Activated gamma-delta T cell treated with anti-CD3 and anti-CD28 coated beads, Interleukin-2, amount 50 U/mL, for 16 hours (primary cell): Measurements from ENCODE around the gene SLC9A9.
"Not testable (repeated sequence)": the region's sequence is repeated elsewhere in the genome, so short reads cannot be mapped to it uniquely, and the experiment has no call there.

Experiments used
- DNase-seq: peaks from one replicate; pipeline ENCODE4 v3.0.0-alpha.2; 2020; ENCODE audit warnings: low read depth

SLC9A9 gene

DNA sequence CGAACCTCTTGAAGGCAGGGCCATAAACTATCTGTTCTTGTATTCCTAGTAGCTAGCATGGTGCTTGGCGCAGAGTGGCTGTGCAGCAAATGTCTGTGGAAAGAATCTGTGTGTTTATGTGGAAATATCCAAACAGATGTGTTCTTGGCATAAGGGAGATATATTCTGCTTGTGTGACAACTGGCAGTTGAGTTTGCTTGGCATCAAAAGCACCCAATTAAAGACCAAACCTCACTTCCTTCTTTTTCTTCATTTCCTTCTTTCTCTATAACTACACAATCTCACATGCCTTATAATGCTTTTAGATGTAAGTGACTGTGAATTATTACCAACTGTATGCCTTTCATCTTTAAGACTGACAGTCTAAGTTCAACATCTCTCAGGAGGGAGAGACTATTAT lies 296.5 kb downstream of the SLC9A9 start:
- no peak for DNase-seq

DNA sequence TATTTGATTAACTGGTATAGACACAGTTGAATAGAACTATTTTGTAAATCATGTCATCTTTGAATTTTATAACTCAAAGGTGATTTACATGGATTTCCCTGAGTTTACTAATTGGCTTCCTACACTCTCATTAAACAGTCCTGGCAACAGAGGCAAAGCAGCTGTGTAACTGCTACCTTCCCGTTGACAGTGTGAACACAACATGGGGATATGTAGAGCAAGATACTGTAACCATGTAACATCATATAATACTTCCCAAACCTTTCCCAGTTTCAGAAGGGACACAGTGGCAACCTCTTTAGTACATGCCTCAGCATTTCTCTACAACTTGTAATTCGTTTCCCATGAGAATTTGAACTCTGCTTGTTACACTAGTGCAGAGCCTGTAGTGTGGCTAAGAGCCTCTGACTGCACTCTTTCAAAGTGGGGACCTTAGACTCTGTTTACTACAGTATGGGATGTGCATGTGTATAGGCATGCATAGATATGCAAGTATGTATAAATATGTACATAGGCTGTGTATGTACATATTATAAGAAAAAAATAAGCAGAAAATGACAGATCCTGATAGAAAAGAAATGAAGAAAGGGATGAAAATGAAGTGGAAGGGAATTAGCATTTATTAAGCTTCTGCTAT lies 299.3 kb downstream of the SLC9A9 start:
- DNase-seq, result no peak

GRCh38 chr3:143548393-143548792 lies 299.9 kb downstream of the SLC9A9 start:
- no peak for DNase-seq

DNA sequence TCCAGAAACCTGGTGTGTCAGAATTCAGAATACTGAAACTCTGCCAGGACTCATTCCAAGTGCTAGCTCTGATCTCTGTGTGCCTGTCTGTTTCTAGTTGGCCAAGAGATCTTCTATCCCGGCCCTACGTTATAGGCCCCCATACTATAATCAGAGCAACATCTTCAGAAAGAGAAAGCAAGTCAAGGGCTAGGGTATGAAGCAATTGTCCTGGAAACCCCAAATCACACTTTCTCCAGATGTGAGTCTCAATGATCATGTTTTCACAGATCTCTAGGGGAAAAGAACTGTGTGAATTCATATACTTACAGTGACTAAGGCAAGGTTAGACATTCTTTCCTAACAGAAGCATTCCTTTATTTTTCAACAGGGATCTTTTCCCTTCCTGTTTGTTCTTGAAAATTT lies 309.7 kb downstream of the SLC9A9 start:
- no peak for DNase-seq

DNA sequence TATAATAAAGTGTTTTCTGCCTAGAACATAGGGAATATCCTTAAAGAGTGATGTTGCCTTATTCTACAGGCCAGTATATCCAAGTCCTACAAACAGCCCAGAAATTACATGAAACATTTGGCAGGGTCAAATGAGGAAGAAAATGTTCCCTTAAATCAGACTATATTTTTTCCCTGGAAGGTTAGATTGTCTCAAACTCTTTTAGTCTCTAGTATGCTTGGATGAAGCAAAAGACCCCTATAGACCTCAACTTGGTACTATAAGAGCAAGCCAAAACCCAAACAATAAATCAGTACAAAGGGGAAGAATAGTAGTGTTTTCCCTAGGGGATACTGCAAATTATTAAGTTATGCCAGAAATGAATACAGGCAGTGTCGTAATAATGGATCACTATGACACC lies 310.2 kb downstream of the SLC9A9 start:
- DNase-seq, result no peak

GRCh38 chr3:143536817-143537535 lies 311.3 kb downstream of the SLC9A9 start:
- DNase-seq, result no peak

DNA sequence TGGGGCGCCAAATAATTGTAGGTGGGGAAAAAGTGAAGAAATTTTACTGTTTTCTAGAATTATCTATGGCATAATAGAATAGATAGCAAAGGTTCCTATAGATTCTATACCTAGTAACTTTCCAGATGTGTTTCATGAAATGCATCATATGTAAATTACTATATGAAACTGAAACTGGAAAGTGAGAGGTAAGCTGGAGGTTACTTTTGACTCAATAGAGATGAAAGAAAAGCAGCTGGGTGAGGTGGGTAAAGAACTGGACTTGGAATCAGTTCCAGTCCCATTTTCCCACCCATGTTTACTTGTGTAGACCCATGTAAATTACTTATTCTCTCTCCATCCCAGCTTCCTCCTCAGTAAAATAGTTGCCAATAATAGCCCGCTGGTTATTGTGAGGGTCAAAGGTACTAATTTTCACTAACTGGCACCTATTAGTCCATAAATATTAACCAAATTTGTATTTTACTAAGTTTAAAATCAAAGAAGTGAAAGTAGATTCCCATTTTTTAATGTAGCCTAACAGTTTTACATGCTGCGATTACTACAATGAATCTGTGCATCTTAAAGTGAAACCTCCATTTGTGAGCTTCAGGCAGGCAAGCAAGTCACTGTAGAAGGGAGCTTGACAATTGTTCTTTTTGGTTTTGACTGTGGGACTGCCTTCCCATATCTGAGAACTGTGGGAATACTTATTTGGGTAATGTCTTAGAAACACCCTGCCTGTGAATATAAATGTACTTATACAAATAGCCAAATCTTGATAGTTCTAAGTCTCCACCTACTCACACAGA lies 312.1 kb downstream of the SLC9A9 start:
- DNase-seq, result no peak

DNA sequence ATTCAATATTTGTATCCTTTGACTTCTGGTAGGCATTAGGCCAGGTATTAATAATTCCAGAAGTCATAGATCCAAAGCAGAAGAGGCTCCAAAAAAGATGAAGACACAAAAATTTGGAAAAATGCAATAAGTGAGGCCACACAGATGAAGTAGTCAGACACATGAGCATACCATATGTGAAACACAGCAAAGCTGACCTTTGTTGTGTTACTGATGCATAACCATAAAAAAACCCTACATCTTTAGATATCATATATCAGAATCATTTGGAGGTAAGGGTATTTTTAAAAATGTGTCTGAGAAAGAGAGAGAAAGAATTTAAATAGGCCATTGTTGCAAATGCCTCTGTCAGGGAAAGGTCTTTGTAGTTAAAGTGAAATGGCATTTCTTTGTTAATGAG lies 314.9 kb downstream of the SLC9A9 start:
- DNase-seq, result no peak

GRCh38 chr3:143532091-143532490 lies 316.2 kb downstream of the SLC9A9 start:
- DNase-seq, result no peak

DNA sequence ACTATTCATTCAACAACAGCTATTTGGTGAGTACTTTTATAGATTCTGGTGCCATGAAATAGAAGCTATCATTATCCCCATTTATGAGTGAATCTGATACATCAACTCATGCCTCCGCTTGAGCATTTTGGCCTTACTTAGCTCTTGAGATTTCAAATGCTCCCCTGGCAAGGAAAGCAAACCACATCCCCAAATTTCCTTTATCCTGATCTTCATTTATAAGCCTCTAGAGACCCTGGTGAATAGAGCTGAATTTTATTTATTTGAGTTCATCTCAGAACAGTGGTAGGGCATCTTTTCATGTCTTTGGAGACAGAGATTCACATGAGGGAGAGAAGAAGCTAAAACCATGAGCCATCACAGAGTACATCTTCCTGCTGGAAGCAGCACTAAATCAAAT lies 317.2 kb downstream of the SLC9A9 start:
- DNase-seq, result no peak

- DNase-seq, result no peak
Observed at GRCh38 chr3:143529798-143530197, 318.5 kb downstream of the SLC9A9 start.

DNA sequence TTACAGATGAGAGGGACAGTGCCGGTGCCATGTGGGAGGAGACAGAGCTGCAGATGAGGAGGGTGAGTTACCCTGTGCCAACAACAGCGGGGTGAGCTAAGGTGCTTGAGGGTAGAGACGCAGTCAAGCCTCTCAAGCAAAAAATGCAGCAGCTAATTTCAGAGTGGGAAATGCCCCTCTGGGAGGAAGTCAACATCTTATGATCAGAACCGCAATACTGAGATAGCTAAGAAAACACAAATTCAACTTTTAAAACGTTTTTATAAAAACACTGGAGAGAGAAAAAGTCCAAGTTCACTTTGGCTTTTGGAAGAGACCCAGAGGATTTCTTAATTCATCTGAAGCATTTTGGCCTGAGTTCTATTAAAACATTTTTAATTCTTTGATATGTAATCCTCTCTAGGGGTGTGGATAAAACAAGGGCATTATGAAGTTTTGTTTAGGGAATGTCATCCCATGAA lies 319.2 kb downstream of the SLC9A9 start:
- peak; percentile 0 for DNase-seq

GRCh38 chr3:143526011-143526545 lies 322.2 kb downstream of the SLC9A9 start:
- no peak for DNase-seq

- DNase-seq, result no peak
Observed at GRCh38 chr3:143525408-143525807, 322.9 kb downstream of the SLC9A9 start.

- DNase-seq, result no peak
Observed at GRCh38 chr3:143521803-143522202, 326.5 kb downstream of the SLC9A9 start.

- not testable (repeated sequence) for DNase-seq
Observed at GRCh38 chr3:143517131-143517530, 331.1 kb downstream of the SLC9A9 start.

- DNase-seq, result no peak
Observed at GRCh38 chr3:143514874-143515273, 333.4 kb downstream of the SLC9A9 start.

GRCh38 chr3:143514109-143514508 lies 334.2 kb downstream of the SLC9A9 start:
- no peak for DNase-seq

- no peak for DNase-seq
Observed at GRCh38 chr3:143511174-143511879, 336.9 kb downstream of the SLC9A9 start.

GRCh38 chr3:143510601-143511000 lies 337.7 kb downstream of the SLC9A9 start:
- DNase-seq, result no peak

DNA sequence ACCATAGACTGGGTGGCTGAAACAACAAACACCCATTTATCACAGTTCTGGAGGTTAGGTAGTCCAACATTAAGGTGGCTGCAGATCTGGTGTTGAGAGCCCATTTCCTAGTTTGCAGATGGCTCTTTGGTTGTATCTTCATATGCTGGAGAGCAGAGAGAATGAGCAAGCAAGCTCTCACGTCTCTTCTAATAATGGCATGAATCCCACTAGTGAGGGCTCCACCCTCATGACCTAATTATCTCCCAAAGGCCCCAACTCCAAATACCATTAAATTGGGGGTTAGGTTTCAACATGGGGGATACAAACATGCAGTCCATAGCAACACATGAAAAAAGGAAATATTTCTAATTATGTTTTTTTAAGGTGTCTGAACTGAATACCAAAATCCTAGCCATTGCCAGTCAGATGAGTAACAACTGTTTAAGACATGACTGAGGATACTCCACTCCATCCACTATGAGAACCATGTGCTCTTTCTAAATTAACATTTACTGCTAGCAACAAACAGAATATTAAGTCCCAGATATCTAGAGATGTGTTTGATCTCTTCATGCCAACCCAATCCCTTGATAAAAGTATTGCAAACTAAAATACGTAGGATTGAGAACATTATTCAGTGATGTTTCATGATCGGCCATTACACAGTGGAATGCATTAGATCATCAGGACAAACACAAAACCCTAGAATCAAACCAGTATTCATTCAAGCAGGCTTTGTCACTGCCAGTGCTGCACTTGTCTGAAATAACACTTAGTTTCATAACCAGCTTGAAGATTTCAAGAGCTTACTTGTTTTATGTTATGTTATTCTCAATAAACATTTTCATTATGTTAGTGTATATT lies 340.3 kb downstream of the SLC9A9 start:
- no peak for DNase-seq
